GM18909 (cell line): ENCODE data around the gene FAHD2B.
"Not testable (repeated sequence)": the region's sequence is repeated elsewhere in the genome, so short reads cannot be mapped to it uniquely, and the experiment has no call there.

ENCODE experiments used
- ATAC-seq: cut with Tn5 transposase; IDR thresholded peaks from one replicate; pipeline ENCODE4 v1.9.1; 2021; ENCODE audit warnings: mild to moderate bottlenecking; ENCODE audit not compliant: unreplicated experiment, poor library complexity

The FAHD2B gene

DNA sequence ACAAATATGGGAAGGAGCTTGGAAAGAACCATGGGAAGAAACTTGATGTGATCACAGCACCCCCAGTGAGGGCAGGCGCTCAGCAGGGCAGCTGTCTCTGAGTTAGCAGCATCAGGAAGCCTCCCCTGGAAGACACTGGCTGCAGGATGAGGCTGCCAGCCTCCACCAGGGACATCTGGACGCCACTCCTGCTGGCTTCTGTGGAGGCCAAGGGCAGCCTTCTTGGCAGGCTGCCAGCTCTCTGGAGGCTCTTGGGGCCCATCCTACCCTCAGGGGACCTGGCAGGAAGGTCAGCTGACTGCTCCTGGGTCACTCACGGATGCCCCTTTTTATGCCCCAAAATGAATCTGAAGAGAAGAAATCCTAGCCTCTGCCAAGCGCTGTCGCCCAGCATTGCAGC, 26.0 kb downstream of the FAHD2B start:
- ATAC-seq: not testable (repeated sequence)

DNA sequence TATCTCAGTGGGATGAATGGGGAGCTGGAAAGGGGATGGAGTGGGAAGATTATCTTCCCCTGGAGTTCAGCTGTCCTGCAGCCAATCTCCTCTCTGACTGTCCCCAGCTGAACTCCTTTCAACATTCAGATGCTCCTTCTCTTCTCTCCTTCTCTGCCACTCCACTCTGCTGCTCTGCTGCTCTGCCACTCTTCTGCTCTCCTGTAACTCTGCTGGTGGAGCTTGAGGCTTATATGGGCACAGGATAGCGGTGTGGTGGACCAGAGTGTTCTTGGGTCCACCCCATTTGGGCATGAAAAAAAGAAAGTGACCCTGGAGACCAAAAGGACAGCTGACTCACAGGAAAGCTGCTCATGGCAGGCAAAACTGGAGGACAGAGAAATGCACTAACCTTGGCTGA, 26.6 kb downstream of the FAHD2B start:
- ATAC-seq: no peak

DNA sequence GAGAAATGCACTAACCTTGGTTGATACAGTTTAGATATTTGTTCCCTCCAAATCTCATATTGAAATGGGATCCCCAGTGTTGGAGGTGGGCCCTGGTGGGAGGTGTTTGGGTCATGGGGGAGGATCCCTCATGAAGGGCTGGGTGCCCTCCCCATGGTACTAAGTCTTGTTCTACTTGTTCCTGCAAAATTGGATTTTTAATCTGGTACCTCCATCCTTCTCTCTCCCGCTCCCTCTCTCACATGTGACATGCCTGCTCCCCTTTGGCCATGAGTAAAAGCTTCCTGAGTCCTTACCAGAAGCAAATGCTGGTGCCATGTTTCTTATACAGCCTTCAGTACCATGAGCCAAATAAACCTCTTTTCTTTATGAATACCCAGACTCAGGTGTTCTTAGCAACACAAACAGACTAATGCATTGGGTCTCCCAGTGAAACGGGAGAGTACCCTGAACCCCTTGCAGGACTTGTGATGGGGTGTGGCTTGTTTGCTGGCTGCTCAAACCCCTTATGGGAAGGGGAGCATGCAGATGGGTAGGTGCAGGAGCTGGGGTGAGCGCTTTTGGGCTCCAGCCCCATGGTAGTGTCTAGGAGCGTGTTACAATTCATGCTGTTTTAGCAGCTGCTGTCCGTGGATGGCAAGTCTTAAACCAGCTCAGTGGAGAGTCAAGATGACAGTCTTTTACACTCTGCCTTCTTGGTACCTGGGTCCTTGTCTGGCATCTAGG, 27.2 kb downstream of the FAHD2B start:
- no peak for ATAC-seq

DNA sequence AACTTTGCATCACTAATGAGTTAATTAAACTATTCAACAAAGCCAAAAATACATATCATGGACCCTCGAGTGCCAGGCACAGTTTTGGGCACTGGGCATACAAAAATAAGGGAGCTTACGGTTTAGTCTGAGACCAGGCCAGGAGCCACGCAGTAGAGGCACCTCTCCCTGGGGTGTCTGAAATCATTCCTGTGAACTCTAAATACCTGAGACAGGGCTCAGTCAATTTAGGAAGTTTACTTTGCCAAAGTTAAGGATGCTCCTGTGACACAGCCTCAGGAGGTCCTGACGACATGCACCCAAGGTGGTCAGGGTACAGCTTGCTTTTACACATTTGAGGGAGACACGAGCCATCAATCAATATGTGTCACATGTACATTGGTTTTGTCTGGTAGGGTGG, 28.7 kb downstream of the FAHD2B start:
- ATAC-seq: not testable (repeated sequence)

DNA sequence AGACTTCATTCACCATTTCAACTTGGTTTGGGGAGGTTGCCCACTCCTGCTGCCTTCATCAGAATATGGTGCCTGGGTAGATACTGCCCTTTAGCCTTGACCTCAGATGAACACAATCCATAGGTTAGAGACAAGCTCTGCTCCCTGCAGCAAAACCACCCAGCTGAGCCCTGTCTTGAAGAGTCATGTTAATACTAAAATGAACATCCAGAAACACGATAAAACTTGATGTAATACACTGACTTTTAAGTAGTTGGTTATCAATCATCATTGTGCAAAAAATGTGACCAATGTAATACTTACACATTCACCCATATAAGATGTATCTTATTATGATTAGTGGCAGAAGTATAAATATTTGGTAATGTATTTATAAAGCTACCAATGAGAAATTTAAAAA, 32.7 kb downstream of the FAHD2B start:
- not testable (repeated sequence) for ATAC-seq

DNA sequence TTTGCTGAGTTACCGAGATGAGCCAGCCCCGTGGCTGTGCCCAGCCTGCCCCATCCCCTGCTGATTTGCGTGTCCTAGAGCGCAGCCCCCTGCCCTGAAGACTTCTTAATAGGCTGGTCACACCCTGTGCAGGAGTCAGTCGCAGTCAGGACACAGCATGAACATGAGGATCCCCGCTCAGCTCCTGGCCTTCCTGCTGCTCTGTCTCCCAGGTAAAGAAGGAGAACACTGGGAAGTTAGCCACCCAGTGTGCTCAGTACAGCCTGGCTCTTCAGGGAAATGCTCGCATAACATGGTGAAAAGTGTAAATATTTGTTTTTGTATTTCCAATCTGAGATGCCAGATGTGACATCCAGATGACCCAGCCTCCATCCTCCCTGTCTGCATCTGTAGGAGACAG, 34.9 kb downstream of the FAHD2B start:
- not testable (repeated sequence) for ATAC-seq

DNA sequence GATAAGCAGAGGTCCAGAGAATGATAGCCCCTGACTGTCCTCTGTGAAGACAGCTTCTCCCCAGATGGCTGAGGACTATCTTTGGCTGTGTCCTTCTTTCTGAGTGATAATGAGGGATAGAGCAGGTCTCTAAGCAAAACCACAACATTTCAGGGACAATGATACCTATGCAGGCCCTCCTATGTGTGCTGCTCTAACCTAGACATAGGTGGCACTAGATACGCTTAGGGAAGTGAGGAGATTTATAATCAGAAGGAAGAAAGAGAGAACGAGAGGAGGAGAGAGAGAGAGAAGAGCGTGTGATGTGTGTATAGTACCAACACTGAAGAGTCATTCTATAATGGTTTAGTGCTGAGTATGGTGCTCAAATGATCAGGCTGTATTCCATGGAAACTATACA, 38.5 kb downstream of the FAHD2B start:
- not testable (repeated sequence) for ATAC-seq

DNA sequence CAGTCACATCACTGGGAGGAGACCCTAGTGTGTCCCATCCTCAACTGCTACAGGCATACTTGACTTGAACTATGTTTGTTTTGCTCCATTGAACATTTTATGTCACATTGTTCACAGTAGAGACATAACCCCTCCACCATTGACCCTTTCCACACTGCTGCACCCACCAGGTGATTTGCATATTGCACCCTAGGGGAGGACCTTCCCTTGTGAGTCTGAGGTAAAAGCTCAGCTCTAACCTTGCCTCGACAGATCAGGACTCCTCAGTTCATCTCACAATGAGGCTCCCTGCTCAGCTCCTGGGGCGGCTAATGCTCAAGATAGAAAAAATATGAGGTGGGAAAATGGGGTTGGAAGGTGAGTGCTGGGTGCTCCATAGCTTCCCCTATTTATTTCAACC, 44.6 kb downstream of the FAHD2B start:
- not testable (repeated sequence) for ATAC-seq

DNA sequence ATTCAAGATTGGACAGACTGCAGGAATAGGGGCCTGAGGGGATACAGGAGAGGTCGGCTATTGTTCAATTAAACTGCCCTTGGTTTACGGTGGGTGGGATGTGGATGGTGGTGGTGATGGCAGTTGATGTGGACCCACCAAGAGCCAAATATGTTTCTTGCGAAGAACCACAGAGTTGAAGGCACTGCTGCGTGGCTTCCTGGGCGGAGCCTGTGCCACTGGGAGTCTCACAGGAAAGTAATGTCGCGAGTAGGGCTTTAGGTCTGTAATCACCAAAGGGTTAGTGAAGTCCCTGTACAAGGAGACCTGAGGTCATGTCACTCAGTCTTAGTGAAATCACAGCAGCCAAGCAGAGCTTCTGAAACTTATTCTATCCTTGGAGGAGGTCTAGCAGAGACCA, 46.2 kb downstream of the FAHD2B start:
- ATAC-seq: not testable (repeated sequence)

DNA sequence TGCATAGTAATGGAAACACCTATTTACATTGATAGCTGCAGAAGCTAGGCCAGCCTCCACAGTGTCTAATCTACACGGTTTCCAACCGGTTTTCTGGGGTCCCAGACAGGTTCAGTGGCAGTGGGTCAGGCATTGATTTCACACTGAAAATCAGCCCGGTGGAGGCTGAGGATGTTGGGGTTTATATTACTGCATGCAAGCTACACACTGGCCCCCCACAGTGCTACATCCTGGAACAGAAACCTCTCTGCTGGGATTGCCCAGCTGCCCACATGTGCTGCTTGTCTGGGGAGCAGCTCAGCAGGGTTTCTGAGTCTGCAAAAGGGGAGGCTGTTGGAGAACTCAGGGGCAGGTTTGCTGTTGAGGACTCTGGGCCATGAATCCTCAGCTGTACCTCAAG, 48.0 kb downstream of the FAHD2B start:
- not testable (repeated sequence) for ATAC-seq

DNA sequence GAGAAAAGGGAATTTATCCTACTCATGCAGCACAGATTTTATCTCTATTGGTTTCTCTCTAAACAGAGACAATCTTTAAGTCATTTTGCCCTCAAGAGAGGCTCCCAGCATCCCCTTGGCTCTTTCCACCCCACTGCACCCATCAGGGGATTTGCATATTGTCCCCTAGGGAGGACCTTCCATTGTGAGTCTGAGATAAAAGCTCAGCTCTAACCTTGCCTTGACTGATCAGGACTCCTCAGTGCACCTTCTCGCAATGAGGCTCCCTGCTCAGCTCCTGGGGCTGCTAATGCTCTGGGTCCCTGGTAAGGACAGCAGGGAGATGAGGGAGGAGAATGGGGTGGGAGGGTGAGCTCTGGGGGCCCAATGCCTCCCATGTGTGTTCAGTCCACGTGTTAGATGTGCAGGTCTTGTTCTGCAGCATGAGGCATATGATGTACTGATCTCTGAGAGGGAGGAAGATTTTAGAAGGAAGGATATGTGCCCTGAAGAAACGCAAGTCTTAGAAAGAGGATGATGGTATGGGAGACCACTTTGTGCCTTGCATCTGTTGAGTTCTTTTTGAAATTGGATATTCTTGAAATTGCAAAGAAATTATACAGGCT, 48.7 kb downstream of the FAHD2B start:
- ATAC-seq: not testable (repeated sequence)
